Vagina (tissue), 2 donors: ENCODE results near the gene ADRM1.

Experiments used
- CTCF ChIP-seq, 3 experiments: fragments of 450-650 bp in 2 of 3; fragments of 200-600 bp in 1 of 3; sonication (generic) in 1 of 3; IDR thresholded peaks; one replicate each; pipeline ENCODE4 v1.5.1; 2017 to 2019; ENCODE audit warnings: antibody characterized with exemption in 3 of 3, mild to moderate bottlenecking in 2 of 3, moderate library complexity in 2 of 3
- POLR2A ChIP-seq, 2 donors: fragments of 450-650 bp; IDR thresholded peaks; one replicate each; pipeline ENCODE4 v1.6.1; 2017; ENCODE audit warnings: antibody characterized with exemption in 2 of 2, mild to moderate bottlenecking in 2 of 2, moderate library complexity in 2 of 2
- POLR2AphosphoS5 ChIP-seq, 2 donors: sonication (generic); formaldehyde crosslinking; IDR thresholded peaks; one replicate each; pipeline ENCODE4 v1.9.0; 2017; ENCODE audit warnings: antibody characterized with exemption in 2 of 2, mild to moderate bottlenecking in 2 of 2, low read depth in 1 of 2; ENCODE audit not compliant: insufficient read depth in 1 of 2

GRCh38 chr20:62300319-62300718 is 2.5 kb upstream of the ADRM1 start:
- TF ChIP-seq CTCF (IDR thresholded peaks at IDR 0.05): no peak
- TF ChIP-seq POLR2A (IDR thresholded peaks at IDR 0.05): no peak
- TF ChIP-seq POLR2AphosphoS5 (IDR thresholded peaks at IDR 0.05; ENCODE audit: insufficient read depth in 1 of 2, low read depth in 1 of 2): no peak
